ENCODE measurements around the gene SLC9A9.

- TF ChIP-seq, protein P1, sequence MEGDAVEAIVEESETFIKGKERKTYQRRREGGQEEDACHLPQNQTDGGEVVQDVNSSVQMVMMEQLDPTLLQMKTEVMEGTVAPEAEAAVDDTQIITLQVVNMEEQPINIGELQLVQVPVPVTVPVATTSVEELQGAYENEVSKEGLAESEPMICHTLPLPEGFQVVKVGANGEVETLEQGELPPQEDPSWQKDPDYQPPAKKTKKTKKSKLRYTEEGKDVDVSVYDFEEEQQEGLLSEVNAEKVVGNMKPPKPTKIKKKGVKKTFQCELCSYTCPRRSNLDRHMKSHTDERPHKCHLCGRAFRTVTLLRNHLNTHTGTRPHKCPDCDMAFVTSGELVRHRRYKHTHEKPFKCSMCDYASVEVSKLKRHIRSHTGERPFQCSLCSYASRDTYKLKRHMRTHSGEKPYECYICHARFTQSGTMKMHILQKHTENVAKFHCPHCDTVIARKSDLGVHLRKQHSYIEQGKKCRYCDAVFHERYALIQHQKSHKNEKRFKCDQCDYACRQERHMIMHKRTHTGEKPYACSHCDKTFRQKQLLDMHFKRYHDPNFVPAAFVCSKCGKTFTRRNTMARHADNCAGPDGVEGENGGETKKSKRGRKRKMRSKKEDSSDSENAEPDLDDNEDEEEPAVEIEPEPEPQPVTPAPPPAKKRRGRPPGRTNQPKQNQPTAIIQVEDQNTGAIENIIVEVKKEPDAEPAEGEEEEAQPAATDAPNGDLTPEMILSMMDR (IDR thresholded peaks at IDR 0.05), result no peak
- no peak for TF ChIP-seq POLR2A (IDR thresholded peaks at IDR 0.05)
These were observed 40.6 kb upstream of the SLC9A9 start for GRCh38 chr3:143888846-143889245.
